ENCODE data around the gene RGS9. TPM values are rescaled to one million over a fixed set of nuclear protein-coding genes. Genes with fewer than 3 reads are reported as not detected.

The RGS9 gene
- total and polyA plus RNA-seq, 4 donors: 1.0 to 4.0 (median 2.1) TPM

GRCh38 chr17:65259281-65259680, 122.1 kb downstream of the RGS9 start:
- no peak overlapping the region for H3K4me3 ChIP-seq (ENCODE audit: low read depth in 1 of 3, low read length in 3 of 3)
- H3K9me3 ChIP-seq (ENCODE audit: control insufficient read depth in 4 of 4, low read length in 3 of 4): no peaks in the 10 kb centered on the region
- no peaks in the 10 kb centered on the region for H3K36me3 ChIP-seq (ENCODE audit: control insufficient read depth in 4 of 4, insufficient read depth in 3 of 4, low read depth in 1 of 4, low read length in 3 of 4)
- no peaks in the 10 kb centered on the region for H3K4me1 ChIP-seq (ENCODE audit: control insufficient read depth in 4 of 4, insufficient read depth in 4 of 4, low read length in 3 of 4)
- H3K9ac ChIP-seq (ENCODE audit: low read depth in 1 of 2, low read length in 2 of 2): no peak overlapping the region
- no peak for TF ChIP-seq CTCF (IDR thresholded peaks at IDR 0.05; ENCODE audit: low read depth, low read length, missing input control)
- no peak for TF ChIP-seq EGR1 (IDR thresholded peaks at IDR 0.05; ENCODE audit: low read depth in 2 of 2)
- TF ChIP-seq, protein P1, sequence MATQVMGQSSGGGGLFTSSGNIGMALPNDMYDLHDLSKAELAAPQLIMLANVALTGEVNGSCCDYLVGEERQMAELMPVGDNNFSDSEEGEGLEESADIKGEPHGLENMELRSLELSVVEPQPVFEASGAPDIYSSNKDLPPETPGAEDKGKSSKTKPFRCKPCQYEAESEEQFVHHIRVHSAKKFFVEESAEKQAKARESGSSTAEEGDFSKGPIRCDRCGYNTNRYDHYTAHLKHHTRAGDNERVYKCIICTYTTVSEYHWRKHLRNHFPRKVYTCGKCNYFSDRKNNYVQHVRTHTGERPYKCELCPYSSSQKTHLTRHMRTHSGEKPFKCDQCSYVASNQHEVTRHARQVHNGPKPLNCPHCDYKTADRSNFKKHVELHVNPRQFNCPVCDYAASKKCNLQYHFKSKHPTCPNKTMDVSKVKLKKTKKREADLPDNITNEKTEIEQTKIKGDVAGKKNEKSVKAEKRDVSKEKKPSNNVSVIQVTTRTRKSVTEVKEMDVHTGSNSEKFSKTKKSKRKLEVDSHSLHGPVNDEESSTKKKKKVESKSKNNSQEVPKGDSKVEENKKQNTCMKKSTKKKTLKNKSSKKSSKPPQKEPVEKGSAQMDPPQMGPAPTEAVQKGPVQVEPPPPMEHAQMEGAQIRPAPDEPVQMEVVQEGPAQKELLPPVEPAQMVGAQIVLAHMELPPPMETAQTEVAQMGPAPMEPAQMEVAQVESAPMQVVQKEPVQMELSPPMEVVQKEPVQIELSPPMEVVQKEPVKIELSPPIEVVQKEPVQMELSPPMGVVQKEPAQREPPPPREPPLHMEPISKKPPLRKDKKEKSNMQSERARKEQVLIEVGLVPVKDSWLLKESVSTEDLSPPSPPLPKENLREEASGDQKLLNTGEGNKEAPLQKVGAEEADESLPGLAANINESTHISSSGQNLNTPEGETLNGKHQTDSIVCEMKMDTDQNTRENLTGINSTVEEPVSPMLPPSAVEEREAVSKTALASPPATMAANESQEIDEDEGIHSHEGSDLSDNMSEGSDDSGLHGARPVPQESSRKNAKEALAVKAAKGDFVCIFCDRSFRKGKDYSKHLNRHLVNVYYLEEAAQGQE (IDR thresholded peaks at IDR 0.05): no peak
- no peak for TF ChIP-seq JUND (IDR thresholded peaks at IDR 0.05)
- no peak for TF ChIP-seq SP1 (IDR thresholded peaks at IDR 0.05)
- TF ChIP-seq, protein P2, sequence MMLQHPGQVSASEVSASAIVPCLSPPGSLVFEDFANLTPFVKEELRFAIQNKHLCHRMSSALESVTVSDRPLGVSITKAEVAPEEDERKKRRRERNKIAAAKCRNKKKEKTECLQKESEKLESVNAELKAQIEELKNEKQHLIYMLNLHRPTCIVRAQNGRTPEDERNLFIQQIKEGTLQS (IDR thresholded peaks at IDR 0.05): no peak
- no peak for TF ChIP-seq GABPA (IDR thresholded peaks at IDR 0.05 in 1 of 2, conservative IDR thresholded peaks at IDR 0.05 in 1 of 2)
- DNase-seq (ENCODE audit: low spot score): no peak
- no peak overlapping the region for H3K27ac ChIP-seq (ENCODE audit: low read depth in 1 of 2, low read length in 2 of 2)
- H3K27me3 ChIP-seq (ENCODE audit: control insufficient read depth in 4 of 4, insufficient read depth in 4 of 4, low read length in 3 of 4): peaks cover 0 to 6% (median 0%) of the 10 kb centered on the region in 4 donors
- WGBS: 72% methylated on average over 5 of the region's 5 CpGs

DNA sequence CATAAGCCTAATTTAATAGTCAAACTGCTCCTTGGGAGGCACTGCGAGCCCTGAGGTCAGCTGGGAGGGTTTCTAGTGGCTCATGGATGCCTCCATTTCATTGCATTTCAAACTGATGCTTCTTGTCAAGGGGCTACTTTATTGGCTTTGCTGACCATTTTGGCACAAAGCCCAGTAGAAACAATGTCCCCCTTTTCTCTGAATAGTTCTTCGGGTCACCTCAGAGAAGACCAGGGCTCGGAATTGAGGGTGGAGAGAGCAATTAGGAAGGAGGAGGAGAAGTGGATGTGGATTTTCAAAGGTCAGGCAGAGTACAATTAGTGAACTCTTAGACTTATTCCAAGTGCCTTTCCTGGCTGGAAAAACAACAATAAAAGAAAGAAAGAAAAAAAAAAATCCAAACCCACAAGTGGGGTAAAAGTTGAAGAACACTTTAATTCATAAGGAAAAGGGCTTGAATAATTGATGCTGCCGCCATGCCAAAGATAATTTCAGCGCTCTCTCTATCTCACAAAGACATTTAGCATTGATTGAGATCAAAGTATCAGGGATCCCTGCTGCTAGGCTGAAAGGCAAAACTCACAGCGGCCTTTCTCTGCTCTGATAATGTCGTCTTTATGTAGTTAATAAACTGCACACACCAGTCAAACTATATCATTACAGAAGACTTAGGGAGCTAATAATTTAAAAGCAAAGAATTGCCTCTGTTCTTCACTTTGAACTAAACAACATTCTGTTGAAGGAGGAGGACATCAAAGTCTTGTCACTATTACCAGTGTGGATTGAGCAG, 122.7 kb downstream of the RGS9 start:
- 81% methylated on average over 7 of the region's 7 CpGs for WGBS
- Histone ChIP-seq H3K27me3 (ENCODE audit: control insufficient read depth in 4 of 4, insufficient read depth in 4 of 4, low read length in 3 of 4) (peaks cover 0 to 6% (median 0%) of the 10 kb centered on the region in 4 donors), H3K27ac (ENCODE audit: low read depth in 1 of 2, low read length in 2 of 2) (no peak overlapping the region), H3K36me3 (ENCODE audit: control insufficient read depth in 4 of 4, insufficient read depth in 3 of 4, low read depth in 1 of 4, low read length in 3 of 4) (no peaks in the 10 kb centered on the region), H3K4me3 (ENCODE audit: low read depth in 1 of 3, low read length in 3 of 3) (no peak overlapping the region), H3K9ac (ENCODE audit: low read depth in 1 of 2, low read length in 2 of 2) (no peak overlapping the region), H3K4me1 (ENCODE audit: control insufficient read depth in 4 of 4, insufficient read depth in 4 of 4, low read length in 3 of 4) (no peaks in the 10 kb centered on the region), H3K9me3 (ENCODE audit: control insufficient read depth in 4 of 4, low read length in 3 of 4) (no peaks in the 10 kb centered on the region)
- TF ChIP-seq HNF4G (IDR thresholded peaks at IDR 0.05) (no peak), EGR1 (IDR thresholded peaks at IDR 0.05; ENCODE audit: low read depth in 2 of 2) (no peak), GABPA (IDR thresholded peaks at IDR 0.05 in 1 of 2, conservative IDR thresholded peaks at IDR 0.05 in 1 of 2) (no peak), JUND (IDR thresholded peaks at IDR 0.05) (no peak), HNF4A (conservative IDR thresholded peaks at IDR 0.05) (no peak), RAD21 (IDR thresholded peaks at IDR 0.05) (no peak), SP1 (IDR thresholded peaks at IDR 0.05) (no peak), TAF1 (conservative IDR thresholded peaks at IDR 0.05) (no peak), FOXA2 (IDR thresholded peaks at IDR 0.05) (no peak)
- no peak for DNase-seq (ENCODE audit: low spot score)

Data from liver (tissue), 9 donors.